ENCODE results near the gene ERFL. TPM values are rescaled to one million over a fixed set of nuclear protein-coding genes. Genes with fewer than 3 reads are reported as not detected.

The ERFL gene
- total RNA-seq, 1 donor from 2014 or later, result 0.10 TPM

GRCh38 chr19:41913538-41914423 is 14.5 kb downstream of the ERFL start:
- no peak for DNase-seq

GRCh38 chr19:41912899-41913537 is 15.2 kb downstream of the ERFL start:
- no peak for DNase-seq

GRCh38 chr19:41911889-41912731 is 16.1 kb downstream of the ERFL start:
- DNase-seq, result no peak

- no peak for DNase-seq
These were observed 17.0 kb downstream of the ERFL start for GRCh38 chr19:41910992-41911888.

- DNase-seq, result no peak
These were observed 17.8 kb downstream of the ERFL start for GRCh38 chr19:41910240-41910991.

GRCh38 chr19:41909706-41910105 is 18.5 kb downstream of the ERFL start:
- no peak for DNase-seq

- no peak for DNase-seq
These were observed 19.4 kb downstream of the ERFL start for GRCh38 chr19:41908724-41909464.

GRCh38 chr19:41907994-41908615 is 20.1 kb downstream of the ERFL start:
- DNase-seq, result no peak

- DNase-seq, result no peak
These were observed 21.2 kb downstream of the ERFL start for GRCh38 chr19:41906916-41907680.

- DNase-seq, result no peak
These were observed 22.0 kb downstream of the ERFL start for GRCh38 chr19:41906271-41906670.

GRCh38 chr19:41905273-41906002 is 22.8 kb downstream of the ERFL start:
- DNase-seq, result no peak

- DNase-seq, result no peak
These were observed 24.0 kb downstream of the ERFL start for GRCh38 chr19:41904118-41904870.

- DNase-seq, result no peak
These were observed 24.9 kb downstream of the ERFL start for GRCh38 chr19:41903193-41903953.

GRCh38 chr19:41902594-41902993 is 25.7 kb downstream of the ERFL start:
- DNase-seq, result no peak

GRCh38 chr19:41901707-41902360 is 26.4 kb downstream of the ERFL start:
- DNase-seq, result no peak

GRCh38 chr19:41898235-41898634 is 30.0 kb downstream of the ERFL start:
- DNase-seq, result no peak

All from skin of body (tissue), 2 donors.